Fibroblast of villous mesenchyme (primary cell): ENCODE results near the gene ZNF717. TPM values are rescaled to one million over a fixed set of nuclear protein-coding genes. Genes with fewer than 3 reads are reported as not detected.
"Not testable (repeated sequence)": the region's sequence is repeated elsewhere in the genome, so short reads cannot be mapped to it uniquely, and the experiment has no call there.

Source experiments
- DNase-seq: peaks from one replicate; pipeline ENCODE4 v3.0.0-alpha.2; 2010; ENCODE audit warnings: low read depth
- H3K4me3 ChIP-seq: 2 replicates; pipeline ENCODE4 v1.5.1; 2011; ENCODE audit warnings: low read depth, mild to moderate bottlenecking, low read length
- CTCF ChIP-seq: IDR thresholded peaks from 2 replicates; pipeline ENCODE4 v1.5.1; 2012; ENCODE audit warnings: low read depth, mild to moderate bottlenecking, low read length; ENCODE audit not compliant: insufficient read depth
- total RNA-seq: library from RNA; depleted of rRNA; stranded (reverse); fragments of >200 nt; gene quantifications from 2 replicates; pipeline ENCODE4 v1.2.3, GENCODE V29; 2012

ZNF717 gene
- total RNA-seq = 13.5 and 15.5 TPM in 2 replicates

DNA sequence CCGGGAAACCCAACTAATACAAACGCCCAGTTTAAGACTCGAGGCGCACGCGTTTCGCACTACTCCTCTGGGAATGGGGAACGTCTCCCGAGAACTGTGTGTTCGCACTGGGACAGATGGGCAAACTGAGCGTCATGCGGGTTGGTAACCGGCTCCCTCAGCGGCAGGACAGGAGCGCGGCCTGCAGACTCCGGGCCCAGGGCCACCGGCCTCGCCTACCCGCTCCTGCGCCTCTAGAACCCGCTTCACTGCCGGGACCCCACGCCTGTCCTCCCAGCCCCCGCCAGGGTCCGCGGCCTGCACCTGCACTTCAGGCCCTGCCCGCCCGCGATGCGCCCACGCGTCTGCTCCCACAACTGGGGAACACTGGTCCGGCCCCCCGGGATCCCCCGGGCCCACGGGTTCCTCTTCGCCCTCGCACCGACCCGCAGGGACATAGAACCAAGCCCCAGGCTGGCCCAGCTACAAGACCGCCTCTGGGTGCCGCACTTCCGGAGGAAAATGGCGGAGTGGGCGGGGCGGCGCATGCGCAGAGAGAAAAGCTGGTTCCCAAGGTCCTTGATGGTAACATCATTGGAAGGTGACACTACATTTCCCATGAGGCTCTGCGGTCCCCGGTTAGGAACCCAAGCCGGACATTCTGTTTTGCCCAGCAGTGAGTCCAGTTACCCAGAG lies at the start of gene ZNF717:
ZNF717 (minus strand) TSS at position 469 of the 675 bp plus-strand sequence. CDS start 2,187 bp downstream, outside the sequence.
- peak; percentile 90 for DNase-seq

DNA sequence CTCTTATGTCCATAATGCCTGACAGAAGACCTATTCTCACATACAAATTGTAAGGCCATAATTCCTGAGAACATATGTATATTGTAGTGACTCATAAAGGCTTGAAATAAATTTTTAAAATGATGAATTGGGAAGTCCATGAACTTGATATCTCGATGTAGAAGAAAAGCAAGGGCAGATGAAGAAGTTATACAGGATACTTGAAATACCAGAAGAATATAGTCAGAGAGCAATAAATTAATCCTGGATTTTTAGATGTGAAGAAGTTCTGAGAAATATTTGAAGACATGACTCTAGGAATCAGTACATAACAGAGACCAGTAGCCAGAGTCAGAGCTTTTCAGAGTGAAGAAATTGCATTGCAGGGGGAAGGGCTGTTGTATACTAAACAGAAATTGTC lies 45.7 kb upstream of the ZNF717 start:
- not testable (repeated sequence) for H3K4me3 ChIP-seq, DNase-seq

More for the DNA sequence above, at the start of gene ZNF717:
- peak within 1 kb of the TSS; percentile 71 for H3K4me3 ChIP-seq

DNA sequence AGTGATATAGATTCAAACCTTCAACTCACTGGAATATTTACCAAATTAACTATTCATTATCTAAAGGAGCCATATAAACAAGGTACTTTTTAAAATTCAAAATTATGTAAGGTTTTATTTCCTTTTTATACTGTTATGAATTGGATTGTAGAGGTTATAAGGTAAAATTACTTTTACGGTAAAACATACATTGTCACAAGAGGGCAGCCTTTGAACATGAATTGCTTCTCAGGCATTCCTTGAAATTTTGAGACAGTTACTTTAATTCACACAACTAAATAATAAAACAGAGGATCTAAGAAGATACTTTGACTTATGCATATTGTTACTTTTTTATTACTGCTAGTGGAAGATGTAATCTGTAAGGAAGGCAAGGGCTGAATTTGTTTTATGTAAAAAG lies 32.7 kb upstream of the ZNF717 start:
- not testable (repeated sequence) for DNase-seq, H3K4me3 ChIP-seq

DNA sequence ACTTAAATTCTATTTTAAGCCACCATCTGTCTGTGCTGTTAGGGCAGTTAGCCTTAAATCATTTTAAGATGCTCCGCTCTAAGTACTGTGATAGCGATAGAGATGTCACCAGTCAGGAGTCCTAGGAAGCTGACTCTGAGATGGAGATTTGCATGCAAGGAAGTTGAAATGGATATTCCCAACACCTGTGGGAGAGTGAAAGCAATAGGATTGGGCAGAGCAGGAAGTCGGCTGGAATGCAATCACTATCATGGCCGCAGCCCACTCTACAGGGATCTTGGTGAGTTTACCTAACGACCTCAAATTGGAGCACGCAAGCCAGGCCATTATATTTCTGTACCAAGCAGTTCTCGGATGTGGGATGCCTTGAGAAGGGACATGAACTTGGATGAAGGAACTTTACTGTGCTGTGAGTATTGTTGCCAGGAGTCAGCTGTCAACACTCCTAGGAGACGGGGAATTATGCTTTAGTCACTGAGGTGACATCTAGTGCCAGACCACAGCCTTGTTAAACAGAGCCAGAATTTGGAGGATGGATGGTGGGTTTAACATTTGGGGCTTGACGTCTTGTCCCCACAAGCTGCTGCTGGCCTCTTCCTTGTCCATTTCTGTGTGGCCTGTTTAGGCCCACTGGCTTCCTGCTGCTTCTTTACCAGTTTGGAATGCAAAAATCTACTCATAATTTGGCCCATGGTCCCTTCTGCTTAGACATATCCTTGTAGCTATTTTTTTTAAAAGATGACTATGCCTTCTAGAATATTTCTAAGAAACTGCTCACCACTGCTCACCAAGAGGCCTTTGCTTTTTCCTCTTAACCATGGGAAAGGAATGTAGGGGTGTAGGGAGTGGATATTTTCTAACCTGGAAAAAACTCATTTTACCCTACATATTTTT lies 31.2 kb upstream of the ZNF717 start:
- DNase-seq, H3K4me3 ChIP-seq: not testable (repeated sequence)

- DNase-seq = no peak
- H3K4me3 ChIP-seq = no peak overlapping the region
- TF ChIP-seq CTCF = no peak
Measured at GRCh38 chr3:75814797-75815196, 29.4 kb upstream of the ZNF717 start.

DNA sequence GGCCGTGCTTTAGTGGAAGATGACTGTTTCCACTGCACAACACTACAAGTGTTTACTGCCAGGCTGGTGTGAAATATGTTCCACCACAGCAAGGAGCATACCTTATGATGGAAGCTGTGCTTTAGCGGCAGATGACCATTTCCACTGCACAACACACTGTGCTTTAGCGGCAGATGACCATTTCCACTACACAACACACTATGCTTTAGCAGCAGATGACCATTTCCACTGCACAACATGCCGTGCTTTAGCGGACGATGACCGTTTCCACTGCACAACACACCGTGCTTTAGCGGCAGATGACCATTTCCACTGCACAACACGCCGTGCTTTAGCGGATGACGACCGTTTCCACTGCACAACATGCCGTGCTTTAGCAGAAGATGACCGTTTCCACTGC lies 2.8 kb downstream of the ZNF717 start:
- no peak for TF ChIP-seq CTCF
- no peak for DNase-seq
- H3K4me3 ChIP-seq = no peak overlapping the region

DNA sequence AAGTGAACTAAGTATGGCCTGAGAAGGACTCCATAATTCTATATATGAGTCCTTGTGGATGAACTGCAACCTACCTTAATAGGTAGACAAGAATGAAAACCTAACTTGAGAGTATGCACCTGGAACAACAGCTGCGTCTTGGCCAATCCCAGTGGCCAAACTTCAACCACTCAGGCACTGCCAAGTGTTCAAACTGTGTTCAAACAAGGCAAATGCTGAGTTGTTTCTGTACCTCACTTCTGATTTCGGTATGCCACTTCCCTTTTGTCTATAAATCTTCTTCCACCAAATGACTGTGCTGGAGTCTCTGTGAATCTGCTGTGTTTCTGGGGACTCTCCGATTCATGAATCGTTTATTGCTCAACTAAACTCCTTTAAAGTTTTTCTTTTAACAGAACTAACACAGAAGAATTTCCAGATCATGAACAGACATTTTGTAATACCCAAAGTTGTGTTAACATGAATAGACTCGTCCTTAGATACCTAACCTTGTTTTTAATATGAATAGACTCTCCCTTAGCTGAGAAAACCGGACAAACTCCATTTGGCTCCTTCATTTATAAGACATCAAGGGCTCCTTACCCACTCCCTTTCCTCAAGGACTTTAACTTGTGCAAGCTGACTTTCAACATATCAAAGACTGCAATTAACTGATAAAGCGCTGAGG lies 4.1 kb downstream of the ZNF717 start:
- DNase-seq = peak; percentile 3
- H3K4me3 ChIP-seq = no peak overlapping the region
- TF ChIP-seq CTCF = no peak

- DNase-seq, H3K4me3 ChIP-seq: not testable (repeated sequence)
Measured at GRCh38 chr3:75777742-75778141, 7.6 kb downstream of the ZNF717 start.

DNA sequence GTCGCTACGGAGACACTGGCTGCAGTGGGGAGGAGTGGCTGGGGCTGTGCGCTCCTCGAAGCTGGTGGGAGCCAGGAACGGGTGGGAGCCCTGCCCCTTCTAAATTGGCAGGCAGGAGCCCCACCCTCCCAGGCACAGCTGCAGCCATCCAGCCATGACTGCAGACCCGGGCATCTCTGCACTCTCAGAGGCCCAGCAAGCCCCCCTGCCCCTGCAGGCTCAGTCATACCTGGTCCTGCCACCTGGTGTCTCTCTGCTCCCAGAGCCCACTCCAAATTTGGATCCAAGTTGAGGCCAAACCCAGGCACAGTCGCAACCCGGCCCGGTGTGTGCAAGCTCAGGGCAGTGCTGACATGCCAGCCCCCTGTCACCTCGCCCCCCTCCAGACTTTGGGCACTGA lies 13.7 kb downstream of the ZNF717 start:
- DNase-seq, H3K4me3 ChIP-seq: not testable (repeated sequence)
